Left ventricle myocardium inferior (tissue), 1 donor: ENCODE results near the gene CFAP97D1. TPM values are rescaled to one million over a fixed set of nuclear protein-coding genes. Genes with fewer than 3 reads are reported as not detected.

ENCODE experiments used
- DNase-seq: peaks from one replicate; pipeline ENCODE4 v3.0.0-alpha.2; 2020
- H3K27ac ChIP-seq: fragments of 200-600 bp; replicated peaks from 2 replicates; pipeline ENCODE4 v1.8.0; 2021
- H3K27me3 ChIP-seq: fragments of 200-600 bp; 2 replicates; pipeline ENCODE4 v1.8.0; 2021; ENCODE audit warnings: low read depth
- H3K36me3 ChIP-seq: fragments of 200-600 bp; 2 replicates; pipeline ENCODE4 v1.8.0; 2021
- H3K4me1 ChIP-seq: fragments of 200-600 bp; 2 replicates; pipeline ENCODE4 v1.8.0; 2021
- H3K4me3 ChIP-seq: fragments of 200-600 bp; 2 replicates; pipeline ENCODE4 v1.8.0; 2021; ENCODE audit warnings: mild to moderate bottlenecking, moderate library complexity
- H3K9me3 ChIP-seq: fragments of 200-600 bp; replicated peaks from 2 replicates; pipeline ENCODE4 v1.8.0; 2021
- CTCF ChIP-seq: fragments of 200-600 bp; IDR thresholded peaks from 2 replicates; pipeline ENCODE4 v1.8.0; 2021; ENCODE audit warnings: antibody characterized with exemption, mild to moderate bottlenecking, borderline replicate concordance
- intact Hi-C: fragments of 100-400 bp; cut with micrococcal nuclease; formaldehyde crosslinking; loops from one replicate; pipeline ENCODE4 v1.11.0; 2022
- long read RNA-seq: library from polyadenylated mRNA; unstranded; transcript quantifications from one replicate; pipeline ENCODE4 v2.0.0, GENCODE V29; 2021
- total RNA-seq: library from RNA; stranded (reverse); fragmentation: NEBNext Ultra II Directional; extraction: Animal tissue kit (Norgen Biotek cat#: 25700); gene quantifications from one replicate; pipeline ENCODE4 v1.2.1, GENCODE V29; 2021
- donor health status: DM: no; HTN: yes; CAD: no; lungs with severe emphysema.

Gene CFAP97D1
- 0.05 TPM for total RNA-seq
- long read RNA-seq = 0 reads

GRCh38 chr17:43780135-43780534, at the start of gene CFAP97D1:
TSS of gene CFAP97D1 (plus strand) at chr17:43780435. CDS start at chr17:43780463, 28 bp downstream.
- DNase-seq = no peak
- TF ChIP-seq CTCF = no peak
- Histone ChIP-seq H3K27ac (peak within 1 kb of the TSS; percentile 100), H3K36me3 (peaks cover 9% of the 10 kb centered on the region), H3K27me3 (no peaks in the 10 kb centered on the region), H3K9me3 (no peaks in the 10 kb centered on the region), H3K4me3 (peak within 1 kb of the TSS; percentile 95), H3K4me1 (peaks cover 47% of the 10 kb centered on the region)
- intact Hi-C loops = loop anchor here (10.0 kb wide), 1 partner anchor 65 kb away; the partner anchor contains the start of gene CD300LG

GRCh38 chr17:43732958-43733357, 47.3 kb upstream of the CFAP97D1 start:
- H3K9me3 ChIP-seq = no peaks in the 10 kb centered on the region
- peaks cover 9% of the 10 kb centered on the region for H3K4me1 ChIP-seq
- no peak for DNase-seq
- TF ChIP-seq CTCF = no peak
- intact Hi-C loops = no loop called here
- no peak overlapping the region for H3K27ac ChIP-seq
- H3K4me3 ChIP-seq = no peak overlapping the region
- H3K36me3 ChIP-seq = no peaks in the 10 kb centered on the region
- H3K27me3 ChIP-seq = no peaks in the 10 kb centered on the region

- TF ChIP-seq CTCF = no peak
- DNase-seq = no peak
- no peaks in the 10 kb centered on the region for H3K36me3 ChIP-seq
- H3K9me3 ChIP-seq = no peaks in the 10 kb centered on the region
- no peaks in the 10 kb centered on the region for H3K27me3 ChIP-seq
- intact Hi-C loops = no loop called here
- no peak overlapping the region for H3K27ac ChIP-seq
- no peak overlapping the region for H3K4me3 ChIP-seq
- H3K4me1 ChIP-seq = peaks cover 9% of the 10 kb centered on the region
Measured at GRCh38 chr17:43733956-43734355, 46.3 kb upstream of the CFAP97D1 start.

GRCh38 chr17:43734376-43734775, 45.9 kb upstream of the CFAP97D1 start:
- intact Hi-C loops = no loop called here
- H3K27ac ChIP-seq = no peak overlapping the region
- H3K36me3 ChIP-seq = no peaks in the 10 kb centered on the region
- H3K4me1 ChIP-seq = peaks cover 9% of the 10 kb centered on the region
- no peak for TF ChIP-seq CTCF
- DNase-seq = no peak
- no peaks in the 10 kb centered on the region for H3K27me3 ChIP-seq
- no peaks in the 10 kb centered on the region for H3K9me3 ChIP-seq
- no peak overlapping the region for H3K4me3 ChIP-seq

- no peak for TF ChIP-seq CTCF
- Histone ChIP-seq H3K4me3 (no peak overlapping the region), H3K9me3 (no peaks in the 10 kb centered on the region), H3K27ac (no peak overlapping the region), H3K27me3 (no peaks in the 10 kb centered on the region), H3K4me1 (peaks cover 9% of the 10 kb centered on the region), H3K36me3 (no peaks in the 10 kb centered on the region)
- no peak for DNase-seq
- intact Hi-C loops = no loop called here
Measured at GRCh38 chr17:43736389-43736788, 43.8 kb upstream of the CFAP97D1 start.
